Parathyroid adenoma (tissue), 2 donors: ENCODE data around the gene TBC1D2.

ENCODE experiments used
- H2AFZ ChIP-seq: fragments of 300-600 bp; sonication (generic); one replicate; pipeline ENCODE4 v1.7.0; 2017; ENCODE audit warnings: antibody characterized with exemption, mild to moderate bottlenecking
- H3K27ac ChIP-seq: fragments of 300-600 bp; sonication (generic); one replicate; pipeline ENCODE4 v1.7.0; 2017
- H3K27me3 ChIP-seq: fragments of 300-600 bp; sonication (generic); one replicate; pipeline ENCODE4 v1.7.0; 2017; ENCODE audit warnings: low read length; ENCODE audit not compliant: control insufficient read depth, insufficient read depth
- H3K36me3 ChIP-seq: fragments of 300-600 bp; sonication (generic); one replicate; pipeline ENCODE4 v1.7.0; 2017; ENCODE audit warnings: low read length; ENCODE audit not compliant: control insufficient read depth, insufficient read depth
- H3K4me1 ChIP-seq: fragments of 300-600 bp; sonication (generic); one replicate; pipeline ENCODE4 v1.7.0; 2017; ENCODE audit warnings: control low read depth
- H3K4me2 ChIP-seq: fragments of 300-600 bp; sonication (generic); one replicate; pipeline ENCODE4 v1.7.0; 2017; ENCODE audit warnings: low read length
- H3K4me3 ChIP-seq: fragments of 300-600 bp; sonication (generic); one replicate; pipeline ENCODE4 v1.7.0; 2017; ENCODE audit warnings: low read depth, low read length
- H3K79me2 ChIP-seq: fragments of 300-600 bp; sonication (generic); one replicate; pipeline ENCODE4 v1.7.0; 2017; ENCODE audit warnings: control low read depth
- H3K9ac ChIP-seq: fragments of 300-600 bp; sonication (generic); one replicate; pipeline ENCODE4 v1.7.0; 2017; ENCODE audit warnings: mild to moderate bottlenecking
- H3K9me3 ChIP-seq: fragments of 300-600 bp; sonication (generic); one replicate; pipeline ENCODE4 v1.7.0; 2017; ENCODE audit warnings: low read length; ENCODE audit not compliant: control insufficient read depth
- TF ChIP-seq, protein P1 (sequence below): fragments of 300-600 bp; sonication (generic); IDR thresholded peaks from one replicate; pipeline ENCODE4 v1.7.0; 2017; ENCODE audit warnings: antibody characterized with exemption, mild to moderate bottlenecking
- donor health status: primary hyperparathyroidism.

The TBC1D2 gene

DNA sequence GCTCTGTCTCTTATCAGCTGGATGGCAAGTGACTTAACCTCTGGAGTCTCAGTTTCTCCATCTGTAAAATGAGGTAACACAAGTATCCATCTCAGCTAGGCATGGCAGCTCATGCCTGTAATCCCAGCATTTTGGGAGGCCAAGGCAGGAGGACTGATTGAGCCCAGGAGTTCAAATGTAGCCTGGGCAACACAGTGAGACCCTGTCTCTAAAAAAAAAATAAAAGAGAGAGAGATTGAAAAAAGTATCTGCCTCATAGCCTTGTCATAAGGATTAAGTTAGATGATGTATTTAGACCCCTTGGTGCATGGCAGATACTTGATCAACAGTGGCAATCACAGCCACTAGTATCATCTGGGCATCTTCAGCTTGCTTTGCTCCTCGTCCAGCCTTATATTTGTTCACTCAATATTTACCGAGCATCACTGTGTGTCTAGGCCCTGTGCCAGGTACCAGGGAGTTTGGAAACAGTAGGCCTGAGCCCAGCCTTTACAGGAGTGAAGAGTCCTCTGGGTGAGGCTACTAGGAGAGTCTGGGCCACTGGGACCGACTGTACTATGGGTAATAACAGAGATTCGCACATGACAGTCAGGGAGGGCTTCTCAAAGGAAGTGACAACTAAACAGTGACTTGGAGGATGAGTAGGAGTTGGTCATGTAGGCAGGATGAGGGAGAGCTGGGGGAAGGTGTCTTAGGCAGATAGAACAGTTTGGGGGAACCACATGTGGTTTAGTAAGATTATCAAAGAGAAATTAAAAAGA, 97.2 kb downstream of the TBC1D2 start:
- H3K4me1 ChIP-seq: no peaks in the 10 kb centered on the region
- no peak overlapping the region for H3K4me3 ChIP-seq
- no peaks in the 10 kb centered on the region for H3K9me3 ChIP-seq
- no peak overlapping the region for H2AFZ ChIP-seq
- no peak overlapping the region for H3K9ac ChIP-seq
- no peak overlapping the region for H3K4me2 ChIP-seq
- TF ChIP-seq, protein P1, sequence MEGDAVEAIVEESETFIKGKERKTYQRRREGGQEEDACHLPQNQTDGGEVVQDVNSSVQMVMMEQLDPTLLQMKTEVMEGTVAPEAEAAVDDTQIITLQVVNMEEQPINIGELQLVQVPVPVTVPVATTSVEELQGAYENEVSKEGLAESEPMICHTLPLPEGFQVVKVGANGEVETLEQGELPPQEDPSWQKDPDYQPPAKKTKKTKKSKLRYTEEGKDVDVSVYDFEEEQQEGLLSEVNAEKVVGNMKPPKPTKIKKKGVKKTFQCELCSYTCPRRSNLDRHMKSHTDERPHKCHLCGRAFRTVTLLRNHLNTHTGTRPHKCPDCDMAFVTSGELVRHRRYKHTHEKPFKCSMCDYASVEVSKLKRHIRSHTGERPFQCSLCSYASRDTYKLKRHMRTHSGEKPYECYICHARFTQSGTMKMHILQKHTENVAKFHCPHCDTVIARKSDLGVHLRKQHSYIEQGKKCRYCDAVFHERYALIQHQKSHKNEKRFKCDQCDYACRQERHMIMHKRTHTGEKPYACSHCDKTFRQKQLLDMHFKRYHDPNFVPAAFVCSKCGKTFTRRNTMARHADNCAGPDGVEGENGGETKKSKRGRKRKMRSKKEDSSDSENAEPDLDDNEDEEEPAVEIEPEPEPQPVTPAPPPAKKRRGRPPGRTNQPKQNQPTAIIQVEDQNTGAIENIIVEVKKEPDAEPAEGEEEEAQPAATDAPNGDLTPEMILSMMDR: no peak
- no peaks in the 10 kb centered on the region for H3K79me2 ChIP-seq
- H3K36me3 ChIP-seq: no peaks in the 10 kb centered on the region
- H3K27ac ChIP-seq: no peak overlapping the region
- no peaks in the 10 kb centered on the region for H3K27me3 ChIP-seq

DNA sequence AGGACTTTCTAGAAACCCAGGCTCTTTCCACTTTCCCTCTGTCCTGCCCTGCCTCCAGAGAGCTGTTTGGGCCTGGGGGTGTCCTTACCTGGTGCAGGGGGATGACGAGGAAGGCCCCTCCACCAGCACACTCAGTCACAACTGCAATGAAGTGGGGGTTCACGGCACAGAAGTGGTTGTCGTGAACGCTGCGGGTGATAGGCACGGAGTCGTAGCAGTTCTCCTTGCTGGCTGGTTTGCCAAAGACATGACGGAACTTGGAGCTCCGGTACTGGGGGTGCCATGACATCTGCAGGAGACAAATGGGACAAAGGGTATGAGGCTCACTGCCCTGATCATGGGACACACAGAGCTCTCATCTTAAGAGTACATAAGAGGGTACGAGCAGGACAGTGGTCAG, 98.1 kb downstream of the TBC1D2 start:
- Histone ChIP-seq H3K4me3 (no peak overlapping the region), H3K36me3 (no peaks in the 10 kb centered on the region), H3K9me3 (no peaks in the 10 kb centered on the region), H3K27me3 (no peaks in the 10 kb centered on the region), H3K4me2 (no peak overlapping the region), H3K27ac (no peak overlapping the region), H3K4me1 (no peaks in the 10 kb centered on the region), H3K79me2 (no peaks in the 10 kb centered on the region), H3K9ac (no peak overlapping the region), H2AFZ (no peak overlapping the region)
- TF ChIP-seq, protein P1: no peak

DNA sequence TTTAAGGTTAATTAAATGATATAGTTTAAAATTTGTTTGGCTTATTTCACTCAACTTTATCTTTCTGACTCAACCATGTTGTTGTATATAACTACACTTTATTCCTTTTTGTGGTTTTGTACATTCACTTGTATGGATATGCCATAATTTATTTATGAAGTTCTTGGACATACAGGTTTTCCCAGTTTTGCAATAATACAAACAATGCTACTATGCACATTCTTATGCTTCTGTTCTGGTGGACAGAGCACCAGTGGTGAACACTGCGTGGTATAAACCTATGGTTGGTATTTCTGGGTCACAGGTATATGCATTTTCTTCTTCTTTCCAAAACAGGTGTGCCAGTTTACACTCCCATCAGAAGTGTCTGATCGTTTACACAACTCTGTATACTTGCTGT, 100.8 kb downstream of the TBC1D2 start:
- TF ChIP-seq, protein P1: no peak
- no peak overlapping the region for H3K4me2 ChIP-seq

DNA sequence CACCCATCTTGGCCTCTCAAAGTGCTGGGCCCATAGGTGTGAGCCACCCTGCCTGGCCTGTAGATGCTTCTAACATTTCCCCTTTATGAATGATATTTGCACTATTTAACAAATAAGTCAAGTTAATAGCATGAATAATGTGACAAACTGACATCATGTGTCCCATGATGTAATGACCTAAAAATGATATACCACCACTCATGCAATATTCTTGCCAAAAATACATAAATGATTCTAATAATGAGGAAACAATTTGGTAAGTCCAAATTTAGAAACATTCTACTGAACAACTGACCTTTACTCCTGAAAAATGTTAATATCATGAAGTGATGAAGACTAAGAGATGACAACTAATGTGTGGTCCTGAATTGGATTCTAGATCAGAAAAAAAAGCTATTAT, 102.9 kb downstream of the TBC1D2 start:
- no peaks in the 10 kb centered on the region for H3K27me3 ChIP-seq
- no peak overlapping the region for H3K4me3 ChIP-seq
- no peaks in the 10 kb centered on the region for H3K36me3 ChIP-seq
- H3K27ac ChIP-seq: no peak overlapping the region
- H3K9ac ChIP-seq: no peak overlapping the region
- no peak overlapping the region for H3K4me2 ChIP-seq
- H2AFZ ChIP-seq: no peak overlapping the region
- H3K4me1 ChIP-seq: no peaks in the 10 kb centered on the region
- no peaks in the 10 kb centered on the region for H3K79me2 ChIP-seq
- no peaks in the 10 kb centered on the region for H3K9me3 ChIP-seq
- TF ChIP-seq, protein P1: no peak

More for the DNA sequence above, 100.8 kb downstream of the TBC1D2 start:
- H3K9me3 ChIP-seq: no peaks in the 10 kb centered on the region
- H3K27ac ChIP-seq: no peak overlapping the region
- H3K27me3 ChIP-seq: no peaks in the 10 kb centered on the region
- no peak overlapping the region for H3K9ac ChIP-seq
- H2AFZ ChIP-seq: no peak overlapping the region
- H3K4me1 ChIP-seq: no peaks in the 10 kb centered on the region
- no peaks in the 10 kb centered on the region for H3K79me2 ChIP-seq
- no peaks in the 10 kb centered on the region for H3K36me3 ChIP-seq
- H3K4me3 ChIP-seq: no peak overlapping the region

DNA sequence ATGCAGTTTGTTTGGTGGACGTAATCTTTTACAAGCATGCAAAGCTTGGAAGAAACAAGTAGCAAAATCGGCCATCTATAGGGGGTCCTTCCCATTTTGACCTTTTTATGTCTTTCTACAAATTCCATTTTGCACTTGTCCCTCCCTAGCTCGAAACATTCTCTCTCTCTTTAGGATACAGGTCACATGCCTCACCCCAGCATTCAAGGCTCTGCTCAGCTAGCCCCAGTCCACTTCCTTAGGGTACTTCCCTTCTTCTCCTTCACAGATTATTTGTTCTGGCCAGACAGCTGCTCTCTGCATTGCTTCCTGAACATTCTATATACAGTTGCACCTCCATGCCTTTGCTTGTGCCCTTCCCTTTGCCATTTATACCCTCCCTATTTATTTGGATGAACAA, 104.7 kb downstream of the TBC1D2 start:
- Histone ChIP-seq H3K27ac (no peak overlapping the region), H3K9me3 (no peaks in the 10 kb centered on the region), H3K4me2 (no peak overlapping the region), H2AFZ (no peak overlapping the region), H3K36me3 (no peaks in the 10 kb centered on the region), H3K4me1 (peaks cover 4% of the 10 kb centered on the region), H3K27me3 (no peaks in the 10 kb centered on the region), H3K79me2 (no peaks in the 10 kb centered on the region), H3K9ac (no peak overlapping the region), H3K4me3 (no peak overlapping the region)
- TF ChIP-seq, protein P1: no peak
